Omental fat pad (tissue), 4 donors: ENCODE results near the gene TFDP3. TPM values are rescaled to one million over a fixed set of nuclear protein-coding genes. Genes with fewer than 3 reads are reported as not detected.

Source experiments
- ATAC-seq: fragments of 150-250 bp; one replicate; pipeline ENCODE4 v1.9.1; 2016; ENCODE audit warnings: mild to moderate bottlenecking, moderate library complexity; ENCODE audit not compliant: low FRiP score
- DNase-seq: peaks from one replicate; pipeline ENCODE4 v3.0.0-alpha.2; 2019; ENCODE audit warnings: low spot score
- total RNA-seq, 4 donors: library from RNA; depleted of rRNA; stranded (reverse); fragments of >200 nt; gene quantifications; one replicate each; pipeline ENCODE4 v1.1.0, GENCODE V29; 2016
- TF ChIP-seq, protein P1 (sequence below), 3 donors: fragments of 450-650 bp; IDR thresholded peaks; one replicate each; pipeline ENCODE4 v1.5.1; 2016 to 2017; ENCODE audit warnings: antibody characterized with exemption in 3 of 3, mild to moderate bottlenecking in 3 of 3, moderate library complexity in 2 of 3

The TFDP3 gene
- total RNA-seq, 4 donors from 2014 or later = not detected

- ATAC-seq (no peak), DNase-seq (no peak)
- TF ChIP-seq, protein P1, sequence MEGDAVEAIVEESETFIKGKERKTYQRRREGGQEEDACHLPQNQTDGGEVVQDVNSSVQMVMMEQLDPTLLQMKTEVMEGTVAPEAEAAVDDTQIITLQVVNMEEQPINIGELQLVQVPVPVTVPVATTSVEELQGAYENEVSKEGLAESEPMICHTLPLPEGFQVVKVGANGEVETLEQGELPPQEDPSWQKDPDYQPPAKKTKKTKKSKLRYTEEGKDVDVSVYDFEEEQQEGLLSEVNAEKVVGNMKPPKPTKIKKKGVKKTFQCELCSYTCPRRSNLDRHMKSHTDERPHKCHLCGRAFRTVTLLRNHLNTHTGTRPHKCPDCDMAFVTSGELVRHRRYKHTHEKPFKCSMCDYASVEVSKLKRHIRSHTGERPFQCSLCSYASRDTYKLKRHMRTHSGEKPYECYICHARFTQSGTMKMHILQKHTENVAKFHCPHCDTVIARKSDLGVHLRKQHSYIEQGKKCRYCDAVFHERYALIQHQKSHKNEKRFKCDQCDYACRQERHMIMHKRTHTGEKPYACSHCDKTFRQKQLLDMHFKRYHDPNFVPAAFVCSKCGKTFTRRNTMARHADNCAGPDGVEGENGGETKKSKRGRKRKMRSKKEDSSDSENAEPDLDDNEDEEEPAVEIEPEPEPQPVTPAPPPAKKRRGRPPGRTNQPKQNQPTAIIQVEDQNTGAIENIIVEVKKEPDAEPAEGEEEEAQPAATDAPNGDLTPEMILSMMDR (IDR thresholded peaks at IDR 0.05) = no peak
Observed at GRCh38 chrX:133215017-133215416, 3.1 kb downstream of the TFDP3 start.

- ATAC-seq (no peak), DNase-seq (no peak)
- TF ChIP-seq, protein P1 (IDR thresholded peaks at IDR 0.05) = no peak
Observed at GRCh38 chrX:133214301-133214700, 3.9 kb downstream of the TFDP3 start.

DNA sequence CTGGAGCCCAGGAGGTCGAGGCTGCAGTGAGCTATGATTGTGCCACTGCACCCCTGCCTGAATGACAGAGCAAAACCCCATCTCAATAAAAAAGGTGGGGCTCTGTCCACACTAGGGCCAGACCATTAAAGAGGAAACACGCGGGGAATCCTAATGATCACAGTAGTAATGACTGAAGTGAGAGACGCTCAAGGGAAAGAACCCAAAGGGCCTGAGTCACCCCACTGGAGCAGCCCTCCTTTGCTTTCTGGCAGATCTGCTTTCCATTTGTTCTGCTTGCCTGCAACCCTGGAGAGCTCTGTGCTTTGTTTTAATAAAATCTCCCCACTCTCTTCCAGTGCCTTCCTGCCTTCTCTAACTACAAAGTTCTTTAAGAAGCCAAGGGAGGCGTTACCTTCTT lies 5.0 kb downstream of the TFDP3 start:
- TF ChIP-seq, protein P1 (IDR thresholded peaks at IDR 0.05) = no peak
- DNase-seq (no peak), ATAC-seq (no peak)

- TF ChIP-seq, protein P1 (IDR thresholded peaks at IDR 0.05) = no peak
- no peak for ATAC-seq
- no peak for DNase-seq
Observed at GRCh38 chrX:133207751-133208150, 10.4 kb downstream of the TFDP3 start.

DNA sequence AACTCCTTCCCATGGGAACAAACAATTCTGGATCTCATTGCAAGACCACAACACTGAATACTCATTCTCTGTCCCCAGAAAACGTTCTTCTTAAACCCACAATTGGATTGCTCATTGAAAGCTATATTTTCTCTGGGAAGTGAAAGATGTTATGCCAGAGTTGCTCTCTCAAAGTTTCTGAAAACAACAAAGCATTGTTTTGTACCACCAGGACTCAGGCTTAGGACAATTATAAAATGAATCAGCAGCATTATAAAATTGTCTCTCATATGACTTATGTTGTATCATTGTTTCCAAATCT lies 26.5 kb downstream of the TFDP3 start:
- no peak for ATAC-seq
- TF ChIP-seq, protein P1 (IDR thresholded peaks at IDR 0.05) = no peak

GRCh38 chrX:133190877-133191738 lies 27.0 kb downstream of the TFDP3 start:
- TF ChIP-seq, protein P1 (IDR thresholded peaks at IDR 0.05) = no peak
- no peak for DNase-seq
- ATAC-seq = no peak

More for the DNA sequence above, 26.5 kb downstream of the TFDP3 start:
- no peak for DNase-seq

GRCh38 chrX:133189195-133189594 lies 29.0 kb downstream of the TFDP3 start:
- DNase-seq (no peak), ATAC-seq (no peak)
- TF ChIP-seq, protein P1 (IDR thresholded peaks at IDR 0.05) = no peak
